RPMI7951 (cell line): ENCODE results near the gene ZBTB25. TPM values are rescaled to one million over a fixed set of nuclear protein-coding genes. Genes with fewer than 3 reads are reported as not detected.

ENCODE experiments used
- DNase-seq: peaks from one replicate; pipeline ENCODE4 v3.0.0-alpha.2; 2012; ENCODE audit warnings: low read depth
- total RNA-seq: library from RNA; depleted of rRNA; stranded (reverse); fragments of >200 nt; shearing (Covaris generic); gene quantifications from 2 replicates; pipeline ENCODE4 v1.2.3, GENCODE V29; 2014

The ZBTB25 gene
- total RNA-seq, 1 experiment from 2014 or later, result 8.3 TPM

DNA sequence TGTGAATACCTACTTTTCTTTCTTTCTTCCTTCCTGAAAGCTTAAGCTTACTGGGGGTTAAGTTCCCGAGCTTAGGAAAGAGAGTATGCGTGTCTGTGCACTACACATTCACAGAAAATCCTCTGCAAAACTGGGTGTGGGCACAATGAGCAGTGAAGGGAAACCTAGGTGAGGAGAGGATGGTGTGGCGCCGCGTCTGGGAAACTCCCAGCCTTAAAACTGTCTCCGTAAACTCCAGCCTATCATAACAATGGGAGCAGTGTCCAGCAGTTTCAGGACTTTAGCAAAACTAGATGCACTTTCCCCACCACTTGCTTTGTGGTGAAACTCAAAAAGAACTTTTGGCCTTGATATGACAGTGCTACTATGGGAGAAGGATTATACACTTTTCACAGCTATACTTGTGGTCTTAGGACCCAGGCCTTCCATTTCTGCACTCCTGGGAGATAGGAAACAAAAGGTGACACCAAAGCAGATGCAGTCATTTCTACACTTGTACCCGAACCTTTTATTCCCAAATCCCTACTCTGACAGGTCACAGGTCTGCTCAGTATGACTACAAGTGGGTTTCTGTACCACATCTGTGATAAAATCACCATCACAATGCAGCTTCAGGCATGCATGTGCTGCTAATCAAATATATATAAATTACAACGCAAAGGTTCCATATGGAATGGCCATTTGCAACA lies 27.9 kb downstream of the ZBTB25 start:
- DNase-seq, result no peak

GRCh38 chr14:64474698-64475097 lies 28.9 kb downstream of the ZBTB25 start:
- no peak for DNase-seq

DNA sequence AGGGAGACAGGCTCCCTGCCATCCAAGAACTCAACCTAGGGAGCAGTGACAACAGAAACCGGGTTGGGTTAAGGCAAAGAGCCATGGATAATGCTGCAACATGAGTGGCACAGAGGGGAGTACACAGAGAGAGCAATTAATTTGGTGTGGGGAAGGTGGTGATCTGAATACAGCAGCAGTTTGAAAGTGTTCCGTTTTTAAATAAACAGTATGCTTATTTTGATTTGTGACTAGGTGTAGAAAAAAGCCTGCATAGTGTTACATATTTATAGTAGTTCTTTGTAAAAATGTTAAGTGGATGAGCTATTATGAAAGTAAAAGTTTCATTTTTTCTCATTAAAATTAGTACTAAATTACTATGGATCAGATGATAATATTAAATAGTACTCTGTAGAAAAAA lies 29.6 kb downstream of the ZBTB25 start:
- DNase-seq, result no peak

GRCh38 chr14:64468451-64468850 lies 35.2 kb downstream of the ZBTB25 start:
- no peak for DNase-seq

DNA sequence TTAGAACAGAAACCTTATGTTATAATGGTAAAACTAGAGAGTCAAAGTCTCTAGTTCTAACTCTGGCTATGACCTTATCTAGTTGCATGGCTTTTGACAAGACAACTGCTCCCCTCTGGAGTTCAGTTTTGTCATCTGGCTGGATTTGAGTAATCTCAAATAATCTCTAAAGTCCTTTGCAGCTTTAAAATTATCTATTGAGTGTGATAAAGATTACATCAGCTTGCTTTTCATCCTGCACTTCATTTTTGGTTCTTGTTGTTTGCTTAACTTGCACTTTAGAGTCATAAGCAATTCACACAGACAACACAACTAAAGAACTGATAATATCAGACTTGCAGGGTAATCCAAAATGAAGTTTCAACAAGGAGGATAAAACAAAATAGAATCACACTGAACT lies 36.1 kb downstream of the ZBTB25 start:
- DNase-seq, result no peak

GRCh38 chr14:64467101-64467500 lies 36.5 kb downstream of the ZBTB25 start:
- no peak for DNase-seq

DNA sequence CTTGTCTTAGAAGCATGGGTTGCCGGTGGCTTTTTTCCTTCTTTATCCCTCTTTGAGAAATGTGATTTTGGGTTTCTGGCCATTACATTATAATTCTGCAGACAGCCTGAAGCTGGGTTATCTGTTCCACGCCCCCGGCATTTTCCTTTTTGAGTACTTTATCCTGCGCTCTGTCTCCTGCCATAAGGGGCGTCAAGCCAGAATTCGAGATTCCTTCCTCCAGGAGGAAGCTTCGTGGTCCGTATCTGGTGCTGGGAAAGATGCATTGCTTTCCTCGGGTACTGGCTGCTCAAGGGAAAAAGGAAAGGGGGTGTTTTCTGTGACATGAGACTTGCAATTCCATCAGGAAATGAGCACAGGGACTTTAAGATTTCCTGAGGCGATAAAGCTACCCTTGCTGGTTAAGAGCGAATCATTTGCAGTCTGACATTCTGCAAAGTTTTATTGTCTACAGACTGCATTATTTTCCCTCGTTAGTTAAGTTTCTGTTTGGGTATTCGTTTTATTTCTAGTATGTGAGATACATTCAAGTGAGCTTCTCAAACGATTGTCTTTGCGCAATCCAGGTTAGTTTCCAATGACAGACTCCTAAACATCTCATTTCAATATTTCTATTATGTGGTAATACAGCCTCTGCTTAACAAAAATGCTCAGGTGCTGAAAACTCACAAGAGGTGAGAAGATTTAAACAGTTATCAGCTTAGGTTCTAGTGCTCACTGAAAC lies 37.6 kb downstream of the ZBTB25 start:
- DNase-seq, result peak; percentile 44

GRCh38 chr14:64465191-64465822 lies 38.3 kb downstream of the ZBTB25 start, which contains the start of gene AKAP5:
TSS of gene AKAP5 (plus strand) at chr14:64465499. CDS start at chr14:64468395, 2,896 bp downstream.
- peak; percentile 31 for DNase-seq

DNA sequence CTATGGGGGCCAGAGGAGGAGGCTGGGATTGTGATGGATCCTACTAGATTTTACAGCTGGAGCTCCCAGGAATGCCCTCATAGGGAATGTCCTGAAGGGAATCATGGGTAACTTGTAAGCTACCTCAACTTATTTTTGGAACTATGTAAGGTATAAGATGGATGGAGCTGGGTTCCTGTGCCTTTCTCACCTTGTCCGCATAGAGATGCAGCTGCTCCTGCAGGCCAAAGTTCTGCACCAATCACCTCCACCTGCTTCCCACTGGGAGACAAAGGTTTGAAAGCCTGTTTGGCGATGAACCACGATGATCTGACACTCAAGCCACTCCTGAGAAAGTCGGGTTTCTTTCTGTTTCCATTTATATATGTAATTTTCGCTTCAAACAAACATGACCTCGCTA lies 39.0 kb downstream of the ZBTB25 start:
- DNase-seq, result no peak

DNA sequence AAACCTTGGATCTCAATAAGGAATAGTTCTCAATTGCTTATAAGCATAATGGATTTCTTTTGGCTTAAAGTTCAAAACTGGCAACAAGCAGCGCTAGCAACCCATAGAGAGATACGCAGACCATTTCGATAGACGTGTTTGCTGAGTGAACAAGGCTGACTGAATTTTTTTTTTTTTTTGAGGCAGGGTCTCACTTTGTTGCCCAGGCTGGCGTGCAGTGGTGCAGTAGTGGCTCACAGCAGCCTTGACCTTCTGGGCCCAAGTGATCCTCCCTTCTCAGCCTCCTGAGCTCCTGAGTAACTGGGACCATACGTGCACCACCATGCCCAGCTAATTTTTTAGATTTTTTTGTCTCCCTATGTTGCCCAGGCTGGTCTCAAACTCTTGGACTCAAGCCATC lies 39.8 kb downstream of the ZBTB25 start:
- no peak for DNase-seq

- DNase-seq, result no peak
Measured at GRCh38 chr14:64463195-64463594, 40.4 kb downstream of the ZBTB25 start.

- DNase-seq, result no peak
Measured at GRCh38 chr14:64461221-64461620, 42.4 kb downstream of the ZBTB25 start.

- no peak for DNase-seq
Measured at GRCh38 chr14:64459405-64460136, 44.1 kb downstream of the ZBTB25 start.

GRCh38 chr14:64454671-64455070 lies 49.0 kb downstream of the ZBTB25 start:
- DNase-seq, result no peak

GRCh38 chr14:64450255-64450654 lies 53.4 kb downstream of the ZBTB25 start:
- no peak for DNase-seq

DNA sequence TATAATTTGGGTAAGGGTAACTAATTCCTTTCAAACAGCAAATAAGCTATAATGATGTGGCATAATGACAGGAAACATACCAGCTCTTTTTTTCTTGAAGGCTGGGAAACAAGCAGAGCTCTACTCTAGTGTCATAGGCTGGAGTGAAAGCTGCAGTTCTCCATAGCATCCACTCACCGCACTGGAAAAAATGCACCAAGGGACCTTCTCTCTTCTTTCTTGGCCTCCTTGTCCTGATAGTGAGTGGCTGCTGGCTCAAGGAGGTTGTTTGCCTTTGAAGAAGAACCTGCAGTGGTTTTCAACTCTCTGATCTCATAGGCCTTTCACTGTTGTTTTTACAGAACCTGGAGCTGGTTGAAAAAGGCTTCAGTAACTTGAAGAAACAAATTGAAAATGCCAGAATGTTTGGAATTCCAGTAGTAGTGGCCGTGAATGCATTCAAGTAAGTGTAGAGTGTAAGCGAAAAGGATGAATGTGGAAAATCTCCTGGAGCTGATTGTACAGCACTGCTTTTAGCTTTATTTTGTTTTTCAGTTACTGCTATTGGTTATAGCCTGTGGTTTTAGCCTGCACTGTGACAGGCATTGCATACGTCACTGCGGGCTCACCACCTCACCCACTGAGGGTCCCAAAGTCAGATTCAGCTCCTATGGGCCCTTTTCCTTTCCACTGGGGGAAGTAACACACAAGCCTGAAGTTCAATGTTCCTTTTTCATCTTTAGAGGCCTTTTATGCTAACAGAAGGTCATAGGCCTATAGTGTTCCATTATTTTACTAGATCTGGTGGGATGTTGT lies 55.6 kb downstream of the ZBTB25 start:
- DNase-seq, result no peak

DNA sequence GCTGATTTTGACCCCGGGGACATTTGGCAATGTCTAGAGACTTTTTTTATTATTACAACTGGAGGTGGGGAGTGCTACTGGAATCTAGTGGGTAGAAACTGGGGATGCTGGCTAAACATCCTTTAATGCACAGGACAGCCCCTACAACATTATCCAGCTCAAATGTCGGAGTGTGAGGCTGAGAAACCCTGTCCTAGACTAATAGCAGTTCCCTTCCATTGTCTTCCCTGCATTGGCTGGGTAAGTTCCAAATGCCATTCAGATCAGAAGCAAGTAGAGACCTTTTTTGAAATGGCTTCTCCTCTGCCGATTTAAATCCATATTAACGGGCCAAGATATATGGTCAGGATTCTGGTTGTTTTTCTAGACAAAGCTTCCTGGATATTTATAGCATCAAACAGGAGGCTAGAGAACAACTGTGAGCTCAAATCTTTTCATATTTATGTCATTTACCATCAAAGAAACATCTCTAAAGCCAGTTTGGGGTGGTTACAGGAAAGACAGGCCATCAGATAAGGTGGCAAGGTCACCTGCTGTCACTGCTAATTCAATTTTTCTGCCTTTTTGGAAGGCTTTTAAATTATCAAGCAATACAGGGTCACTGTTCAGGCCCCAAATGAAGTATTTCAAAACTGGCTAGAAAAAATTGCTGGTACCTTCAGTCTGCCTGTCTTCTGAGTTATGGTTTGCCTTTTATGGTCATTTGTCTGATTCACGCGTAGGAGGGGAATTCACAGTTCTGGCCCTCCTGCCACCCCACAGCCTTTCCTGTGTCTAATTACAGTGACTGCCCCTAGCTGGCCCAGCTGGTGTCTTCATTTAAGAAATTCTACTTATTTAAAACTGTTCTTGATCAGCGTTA lies 58.4 kb downstream of the ZBTB25 start:
- peak; percentile 87 for DNase-seq

- no peak for DNase-seq
Measured at GRCh38 chr14:64444140-64444539, 59.5 kb downstream of the ZBTB25 start.

GRCh38 chr14:64442300-64442988 lies 61.2 kb downstream of the ZBTB25 start:
- DNase-seq, result no peak

DNA sequence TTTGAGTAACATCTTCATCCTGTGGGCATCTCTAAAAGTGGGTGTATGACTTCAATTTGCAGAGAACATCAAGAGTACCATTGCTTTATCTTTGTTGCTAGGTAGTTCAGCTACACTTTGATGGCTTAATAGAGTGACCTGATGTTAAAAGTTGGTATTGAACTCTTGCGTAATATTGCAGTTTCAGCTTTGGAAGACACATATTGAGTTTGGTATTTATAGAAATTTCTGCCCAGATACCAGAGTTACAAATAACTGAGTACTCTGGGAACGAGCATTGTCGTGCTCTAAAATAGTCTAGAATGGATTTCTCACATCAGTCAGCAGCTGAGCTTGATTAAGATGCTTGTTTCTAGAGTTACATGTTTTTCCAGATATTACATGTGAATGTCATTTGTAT lies 63.1 kb downstream of the ZBTB25 start:
- DNase-seq, result no peak
